ENCODE measurements around the gene GAS7. TPM values are rescaled to one million over a fixed set of nuclear protein-coding genes. Genes with fewer than 3 reads are reported as not detected.
A peak's percentile ranks its signal among the peaks of the same experiment; 100 is the strongest.

Gene GAS7
- total RNA-seq, 1 donor from 2014 or later, result 2.9 TPM

GRCh38 chr17:10196384-10196895 is 2.0 kb downstream of the GAS7 start:
- H3K9me3 Mint-ChIP-seq, result peaks cover 46% of the 10 kb centered on the region
- Histone ChIP-seq H3K9me3 (ENCODE audit: low read depth) (no peaks in the 10 kb centered on the region), H3K4me3 (no peak overlapping the region), H3F3A (ENCODE audit: low read depth) (no peaks in the 10 kb centered on the region), H3K79me2 (ENCODE audit: low read depth) (no peaks in the 10 kb centered on the region), H3K27me3 (peaks cover 60% of the 10 kb centered on the region), H3K27ac (no peak overlapping the region), H3K4me2 (no peak overlapping the region), H4K20me1 (ENCODE audit: low read depth) (no peaks in the 10 kb centered on the region), H2AFZ (replicated peaks) (no peak overlapping the region), H3K36me3 (no peaks in the 10 kb centered on the region), H3K4me1 (no peaks in the 10 kb centered on the region), H3K9ac (no peak overlapping the region)
- peaks cover 14% of the 10 kb centered on the region for H3K36me3 Mint-ChIP-seq
- peaks cover 32% of the 10 kb centered on the region for H3K4me1 Mint-ChIP-seq
- peaks cover 72% of the 10 kb centered on the region for H3K27me3 Mint-ChIP-seq (ENCODE audit: insufficient read depth, low read depth)
- peak overlapping the region; percentile 80 for H3K4me3 Mint-ChIP-seq
- no peak overlapping the region for H3K27ac Mint-ChIP-seq
- DNase-seq (ENCODE audit: low spot score), result no peak
- TF ChIP-seq, protein P1, sequence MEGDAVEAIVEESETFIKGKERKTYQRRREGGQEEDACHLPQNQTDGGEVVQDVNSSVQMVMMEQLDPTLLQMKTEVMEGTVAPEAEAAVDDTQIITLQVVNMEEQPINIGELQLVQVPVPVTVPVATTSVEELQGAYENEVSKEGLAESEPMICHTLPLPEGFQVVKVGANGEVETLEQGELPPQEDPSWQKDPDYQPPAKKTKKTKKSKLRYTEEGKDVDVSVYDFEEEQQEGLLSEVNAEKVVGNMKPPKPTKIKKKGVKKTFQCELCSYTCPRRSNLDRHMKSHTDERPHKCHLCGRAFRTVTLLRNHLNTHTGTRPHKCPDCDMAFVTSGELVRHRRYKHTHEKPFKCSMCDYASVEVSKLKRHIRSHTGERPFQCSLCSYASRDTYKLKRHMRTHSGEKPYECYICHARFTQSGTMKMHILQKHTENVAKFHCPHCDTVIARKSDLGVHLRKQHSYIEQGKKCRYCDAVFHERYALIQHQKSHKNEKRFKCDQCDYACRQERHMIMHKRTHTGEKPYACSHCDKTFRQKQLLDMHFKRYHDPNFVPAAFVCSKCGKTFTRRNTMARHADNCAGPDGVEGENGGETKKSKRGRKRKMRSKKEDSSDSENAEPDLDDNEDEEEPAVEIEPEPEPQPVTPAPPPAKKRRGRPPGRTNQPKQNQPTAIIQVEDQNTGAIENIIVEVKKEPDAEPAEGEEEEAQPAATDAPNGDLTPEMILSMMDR (IDR thresholded peaks at IDR 0.05), result no peak
- TF ChIP-seq EZH2phosphoT487 (IDR thresholded peaks at IDR 0.05), result no peak
- no peak for TF ChIP-seq EZH2 (IDR thresholded peaks at IDR 0.05)

DNA sequence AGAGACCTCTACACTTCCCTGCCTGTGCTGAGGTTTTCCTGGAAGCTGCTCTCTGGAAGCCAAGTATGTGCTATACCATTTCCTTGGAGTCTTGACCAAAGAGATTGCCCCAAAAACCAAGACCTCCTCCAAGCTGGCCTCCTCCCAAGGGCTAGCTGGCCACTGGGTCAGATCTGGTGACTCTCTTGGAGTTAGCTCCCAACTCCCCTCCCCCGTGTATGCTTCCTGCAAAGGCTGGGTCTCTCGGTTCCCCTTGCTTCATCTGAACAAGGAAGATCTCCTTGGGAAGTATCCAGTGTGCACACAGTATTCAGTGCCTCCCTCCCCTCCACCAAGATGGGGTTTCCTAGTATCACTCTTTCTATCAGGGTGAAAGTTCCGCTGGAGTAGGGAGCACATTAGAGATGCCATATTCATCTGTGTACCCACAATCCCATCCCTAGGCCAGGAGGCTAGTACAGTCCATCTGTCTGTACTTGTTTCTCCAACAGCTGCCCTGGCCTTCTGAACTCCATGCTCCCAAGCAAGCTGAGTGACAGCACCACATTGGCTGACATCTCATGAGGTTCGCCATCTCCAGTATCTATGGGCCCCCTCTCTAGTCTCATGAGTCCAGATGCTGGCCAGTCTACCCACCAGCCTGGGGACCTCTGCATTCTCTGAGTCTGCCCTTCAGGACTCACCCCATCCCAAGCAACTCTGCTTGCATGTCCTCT is 3.2 kb downstream of the GAS7 start:
- H3K79me2 ChIP-seq (ENCODE audit: low read depth), result no peaks in the 10 kb centered on the region
- Mint-ChIP-seq H3K4me3 (peak overlapping the region; percentile 35), H3K27me3 (ENCODE audit: insufficient read depth, low read depth) (peaks cover 63% of the 10 kb centered on the region)

DNA sequence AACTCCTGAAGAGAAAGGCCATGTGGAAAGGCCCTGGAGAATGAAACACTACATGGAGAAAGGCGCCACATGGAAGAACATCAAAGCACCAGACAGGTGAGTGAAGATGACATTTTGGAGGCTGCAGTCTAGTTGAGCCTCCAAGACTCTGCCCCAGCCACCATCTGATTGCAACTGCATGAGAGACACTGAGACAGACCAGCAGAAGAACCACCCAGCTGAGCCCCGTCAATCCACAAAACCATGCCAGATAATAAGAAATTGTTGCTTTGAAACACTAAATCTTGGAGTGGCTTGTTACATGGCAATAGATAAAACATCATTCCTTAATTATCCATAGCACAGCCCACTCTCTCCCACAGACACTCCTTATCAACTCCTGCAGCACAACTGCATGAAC is 4.8 kb downstream of the GAS7 start:
- Histone ChIP-seq H3K4me1 (no peaks in the 10 kb centered on the region), H3K27ac (no peak overlapping the region), H4K20me1 (ENCODE audit: low read depth) (no peaks in the 10 kb centered on the region), H3K4me3 (no peak overlapping the region), H3F3A (ENCODE audit: low read depth) (no peaks in the 10 kb centered on the region), H3K36me3 (no peaks in the 10 kb centered on the region), H3K4me2 (no peak overlapping the region), H2AFZ (replicated peaks) (no peak overlapping the region), H3K9me3 (ENCODE audit: low read depth) (no peaks in the 10 kb centered on the region), H3K9ac (no peak overlapping the region), H3K79me2 (ENCODE audit: low read depth) (no peaks in the 10 kb centered on the region), H3K27me3 (peaks cover 32% of the 10 kb centered on the region)
- no peak for DNase-seq (ENCODE audit: low spot score)
- Mint-ChIP-seq H3K4me3 (peak overlapping the region; percentile 60), H3K27me3 (ENCODE audit: insufficient read depth, low read depth) (peaks cover 68% of the 10 kb centered on the region), H3K9me3 (peaks cover 42% of the 10 kb centered on the region), H3K36me3 (peaks cover 14% of the 10 kb centered on the region), H3K27ac (no peak overlapping the region), H3K4me1 (peaks cover 44% of the 10 kb centered on the region)
- TF ChIP-seq, protein P1 (IDR thresholded peaks at IDR 0.05), result no peak
- TF ChIP-seq EZH2phosphoT487 (IDR thresholded peaks at IDR 0.05), result no peak
- no peak for TF ChIP-seq EZH2 (IDR thresholded peaks at IDR 0.05)

More for the DNA sequence above, 3.2 kb downstream of the GAS7 start:
- TF ChIP-seq EZH2 (IDR thresholded peaks at IDR 0.05) (no peak), EZH2phosphoT487 (IDR thresholded peaks at IDR 0.05) (no peak)
- TF ChIP-seq, protein P1 (IDR thresholded peaks at IDR 0.05), result no peak
- Histone ChIP-seq H3F3A (ENCODE audit: low read depth) (no peaks in the 10 kb centered on the region), H3K9me3 (ENCODE audit: low read depth) (no peaks in the 10 kb centered on the region), H3K36me3 (no peaks in the 10 kb centered on the region), H3K4me2 (no peak overlapping the region), H2AFZ (replicated peaks) (no peak overlapping the region), H4K20me1 (ENCODE audit: low read depth) (no peaks in the 10 kb centered on the region), H3K27ac (no peak overlapping the region), H3K4me1 (no peaks in the 10 kb centered on the region), H3K9ac (no peak overlapping the region), H3K27me3 (peaks cover 49% of the 10 kb centered on the region), H3K4me3 (no peak overlapping the region)
- Mint-ChIP-seq H3K9me3 (peaks cover 46% of the 10 kb centered on the region), H3K27ac (no peak overlapping the region), H3K36me3 (peaks cover 14% of the 10 kb centered on the region), H3K4me1 (peaks cover 34% of the 10 kb centered on the region)
- no peak for DNase-seq (ENCODE audit: low spot score)
